Peyer's patch (tissue), 4 donors: ENCODE results near the gene CCR2. TPM values are rescaled to one million over a fixed set of nuclear protein-coding genes. Genes with fewer than 3 reads are reported as not detected.
"Not testable (repeated sequence)": the region's sequence is repeated elsewhere in the genome, so short reads cannot be mapped to it uniquely, and the experiment has no call there.

Experiments used
- DNase-seq, 3 donors: peaks; one replicate each; pipeline ENCODE4 v3.0.0-alpha.2; 2017 to 2019
- H3K27ac ChIP-seq, 4 donors: fragments of 200-600 bp; sonication (generic); one replicate each; pipeline ENCODE4 v1.5.1; 2016 to 2019
- H3K27me3 ChIP-seq, 2 donors: fragments of 200-600 bp; sonication (generic); one replicate each; pipeline ENCODE4 v1.5.1; 2019
- H3K36me3 ChIP-seq, 3 donors: fragments of 200-600 bp; sonication (generic); one replicate each; pipeline ENCODE4 v1.5.1; 2016 to 2019
- H3K4me1 ChIP-seq, 4 donors: fragments of 200-600 bp; sonication (generic); one replicate each; pipeline ENCODE4 v1.5.1; 2016 to 2019
- H3K4me3 ChIP-seq, 4 donors: fragments of 200-600 bp; sonication (generic); 1 replicate in 3 of 4; 2 replicates in 1 of 4; pipeline ENCODE4 v1.5.1; 2016 to 2019; ENCODE audit warnings: mild to moderate bottlenecking in 1 of 4
- H3K9me3 ChIP-seq, 4 donors: fragments of 200-600 bp; sonication (generic); one replicate each; pipeline ENCODE4 v1.5.1; 2016 to 2019; ENCODE audit warnings: mild to moderate bottlenecking in 1 of 4
- CTCF ChIP-seq, 6 experiments: fragments of 450-650 bp in 4 of 6; fragments of 200-600 bp in 2 of 6; sonication (generic) in 1 of 6; IDR thresholded peaks; one replicate each; pipeline ENCODE4 v1.5.1; 2017 to 2019; ENCODE audit warnings: antibody characterized with exemption in 6 of 6, mild to moderate bottlenecking in 3 of 6, moderate library complexity in 1 of 6
- POLR2A ChIP-seq, 2 donors: fragments of 450-650 bp; IDR thresholded peaks; one replicate each; pipeline ENCODE4 v1.5.1; 2017; ENCODE audit warnings: antibody characterized with exemption in 2 of 2, mild to moderate bottlenecking in 2 of 2, moderate library complexity in 2 of 2
- total RNA-seq, 4 donors: library from RNA; depleted of rRNA; stranded (reverse); fragments of >200 nt; gene quantifications; one replicate each; pipeline ENCODE4 v1.1.0, GENCODE V29; 2016

CCR2 gene
- total RNA-seq, 4 donors from 2014 or later = 0.70 to 4.1 (median 0.80) TPM; not detected in 1

- DNase-seq = no peak
- H3K4me1 ChIP-seq = no peaks in the 10 kb centered on the region
- no peaks in the 10 kb centered on the region for H3K36me3 ChIP-seq
- no peak overlapping the region for H3K27ac ChIP-seq
- TF ChIP-seq CTCF (IDR thresholded peaks at IDR 0.05) = no peak
- TF ChIP-seq POLR2A (IDR thresholded peaks at IDR 0.05) = no peak
- H3K27me3 ChIP-seq = no peaks in the 10 kb centered on the region
- no peaks in the 10 kb centered on the region for H3K9me3 ChIP-seq
- H3K4me3 ChIP-seq = no peak overlapping the region
Observed at GRCh38 chr3:46318207-46318927, 35.5 kb upstream of the CCR2 start.

GRCh38 chr3:46321461-46322104 lies 32.3 kb upstream of the CCR2 start:
- no peak for DNase-seq
- H3K9me3 ChIP-seq = no peaks in the 10 kb centered on the region
- no peaks in the 10 kb centered on the region for H3K36me3 ChIP-seq
- H3K27ac ChIP-seq = peak overlapping the region in 1 of 4 donors; percentile 61
- no peak overlapping the region for H3K4me3 ChIP-seq
- TF ChIP-seq CTCF (IDR thresholded peaks at IDR 0.05) (no peak), POLR2A (IDR thresholded peaks at IDR 0.05) (no peak)
- H3K27me3 ChIP-seq = no peaks in the 10 kb centered on the region
- H3K4me1 ChIP-seq = no peaks in the 10 kb centered on the region

GRCh38 chr3:46324036-46324435 lies 29.9 kb upstream of the CCR2 start:
- H3K36me3 ChIP-seq = no peaks in the 10 kb centered on the region
- no peaks in the 10 kb centered on the region for H3K27me3 ChIP-seq
- no peak overlapping the region for H3K4me3 ChIP-seq
- H3K27ac ChIP-seq = no peak overlapping the region
- H3K4me1 ChIP-seq = no peaks in the 10 kb centered on the region
- TF ChIP-seq POLR2A (IDR thresholded peaks at IDR 0.05) (no peak), CTCF (IDR thresholded peaks at IDR 0.05) (no peak)
- no peak for DNase-seq
- H3K9me3 ChIP-seq = no peaks in the 10 kb centered on the region

GRCh38 chr3:46325645-46326300 lies 28.1 kb upstream of the CCR2 start:
- Histone ChIP-seq H3K36me3 (no peaks in the 10 kb centered on the region), H3K9me3 (no peaks in the 10 kb centered on the region), H3K4me1 (no peaks in the 10 kb centered on the region), H3K27ac (no peak overlapping the region), H3K27me3 (no peaks in the 10 kb centered on the region), H3K4me3 (no peak overlapping the region)
- no peak for TF ChIP-seq POLR2A (IDR thresholded peaks at IDR 0.05)
- TF ChIP-seq CTCF (IDR thresholded peaks at IDR 0.05) = no peak
- DNase-seq = no peak

GRCh38 chr3:46330676-46331075 lies 23.2 kb upstream of the CCR2 start:
- not testable (repeated sequence) for H3K27me3 ChIP-seq, H3K36me3 ChIP-seq, H3K4me1 ChIP-seq, H3K9me3 ChIP-seq, H3K4me3 ChIP-seq, H3K27ac ChIP-seq, DNase-seq
